ENCODE measurements around the gene FOCAD.

The FOCAD gene

DNA sequence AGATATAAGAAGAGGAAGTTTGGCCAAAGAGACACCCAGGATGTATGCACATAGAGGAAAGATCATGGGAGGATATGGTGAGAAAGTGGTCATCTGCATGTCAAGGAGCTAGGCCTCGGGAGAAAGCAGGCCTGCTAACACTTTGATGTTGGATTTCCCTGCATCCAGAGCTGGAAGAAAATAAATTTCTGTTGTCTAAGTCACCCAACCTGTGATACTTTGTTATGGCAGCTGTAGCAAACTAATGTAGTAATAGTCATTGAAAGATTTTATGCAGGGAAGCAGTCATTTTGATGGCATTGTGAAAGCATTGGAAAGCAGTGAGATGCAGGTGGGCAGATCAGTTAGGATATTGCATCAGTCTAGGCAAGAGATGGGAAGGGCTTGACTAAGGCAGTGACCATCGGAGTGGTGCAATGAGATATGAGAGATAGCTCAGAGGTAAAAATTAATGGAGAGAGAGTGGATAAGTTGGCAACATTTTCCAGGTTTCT is 24.5 kb upstream of the FOCAD start:
- Histone ChIP-seq H3K27ac (ENCODE audit: low read depth, low read length) (no peak overlapping the region), H3K4me1 (ENCODE audit: control insufficient read depth, low read length) (no peaks in the 10 kb centered on the region), H3K4me3 (ENCODE audit: low read length) (no peak overlapping the region), H3K9me2 (replicated peaks; ENCODE audit: control insufficient read depth, low read length) (no peaks in the 10 kb centered on the region), H3K27me3 (ENCODE audit: control insufficient read depth, low read length) (peaks cover 25% of the 10 kb centered on the region), H3K36me3 (ENCODE audit: control insufficient read depth, low read length) (no peaks in the 10 kb centered on the region), H3K9me3 (ENCODE audit: control insufficient read depth, insufficient read depth, low read length) (no peaks in the 10 kb centered on the region), H3K79me2 (ENCODE audit: control insufficient read depth, low read length) (no peaks in the 10 kb centered on the region), H3F3A (ENCODE audit: control insufficient read depth, insufficient read depth) (no peaks in the 10 kb centered on the region), H4K20me1 (ENCODE audit: control insufficient read depth, insufficient read depth, low read depth, low read length) (no peaks in the 10 kb centered on the region), H3K4me2 (ENCODE audit: low read length) (no peak overlapping the region)
- TF ChIP-seq CTCF (IDR thresholded peaks at IDR 0.05; ENCODE audit: low read depth, low read length, poor library complexity, severe bottlenecking), result no peak
- no peak for TF ChIP-seq EZH2phosphoT487 (IDR thresholded peaks at IDR 0.05; ENCODE audit: borderline replicate concordance, low read length)

DNA sequence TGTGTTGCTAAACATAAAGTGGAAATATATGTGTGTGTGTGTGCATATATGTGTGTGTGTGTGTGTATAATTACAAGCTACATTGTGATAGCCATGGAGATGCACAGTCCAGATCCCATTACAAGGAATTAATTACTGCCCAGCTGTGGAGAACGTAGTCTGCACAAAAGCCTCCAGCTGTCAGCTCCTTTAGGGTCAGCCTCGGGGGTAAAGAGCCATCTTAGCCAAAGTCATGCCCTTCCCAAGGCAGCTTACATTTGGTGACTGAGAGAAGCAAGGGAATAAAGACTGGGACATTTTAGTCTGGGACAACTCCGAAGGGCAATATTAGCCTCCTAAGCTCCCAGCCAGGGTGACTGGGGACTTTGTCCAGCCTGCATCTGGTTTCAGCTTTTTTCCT is 21.9 kb upstream of the FOCAD start:
- Histone ChIP-seq H3K9me2 (replicated peaks; ENCODE audit: control insufficient read depth, low read length) (no peaks in the 10 kb centered on the region), H3K27me3 (ENCODE audit: control insufficient read depth, low read length) (peaks cover 22% of the 10 kb centered on the region), H3K4me1 (ENCODE audit: control insufficient read depth, low read length) (no peaks in the 10 kb centered on the region), H3F3A (ENCODE audit: control insufficient read depth, insufficient read depth) (no peaks in the 10 kb centered on the region), H3K36me3 (ENCODE audit: control insufficient read depth, low read length) (no peaks in the 10 kb centered on the region), H4K20me1 (ENCODE audit: control insufficient read depth, insufficient read depth, low read depth, low read length) (no peaks in the 10 kb centered on the region), H3K4me3 (ENCODE audit: low read length) (no peak overlapping the region), H3K27ac (ENCODE audit: low read depth, low read length) (no peak overlapping the region), H3K9me3 (ENCODE audit: control insufficient read depth, insufficient read depth, low read length) (no peaks in the 10 kb centered on the region), H3K4me2 (ENCODE audit: low read length) (no peak overlapping the region), H3K79me2 (ENCODE audit: control insufficient read depth, low read length) (no peaks in the 10 kb centered on the region)
- TF ChIP-seq EZH2phosphoT487 (IDR thresholded peaks at IDR 0.05; ENCODE audit: borderline replicate concordance, low read length), result no peak
- no peak for TF ChIP-seq CTCF (IDR thresholded peaks at IDR 0.05; ENCODE audit: low read depth, low read length, poor library complexity, severe bottlenecking)

GRCh38 chr9:20663133-20663532 is 20.9 kb upstream of the FOCAD start:
- peaks cover 25% of the 10 kb centered on the region for H3K27me3 ChIP-seq (ENCODE audit: control insufficient read depth, low read length)
- no peaks in the 10 kb centered on the region for H3K9me2 ChIP-seq (replicated peaks; ENCODE audit: control insufficient read depth, low read length)
- H3K4me1 ChIP-seq (ENCODE audit: control insufficient read depth, low read length), result no peaks in the 10 kb centered on the region
- H3K9me3 ChIP-seq (ENCODE audit: control insufficient read depth, insufficient read depth, low read length), result no peaks in the 10 kb centered on the region
- H3F3A ChIP-seq (ENCODE audit: control insufficient read depth, insufficient read depth), result no peaks in the 10 kb centered on the region
- TF ChIP-seq CTCF (IDR thresholded peaks at IDR 0.05; ENCODE audit: low read depth, low read length, poor library complexity, severe bottlenecking), result no peak
- TF ChIP-seq EZH2phosphoT487 (IDR thresholded peaks at IDR 0.05; ENCODE audit: borderline replicate concordance, low read length), result no peak
- no peaks in the 10 kb centered on the region for H3K79me2 ChIP-seq (ENCODE audit: control insufficient read depth, low read length)
- no peak overlapping the region for H3K27ac ChIP-seq (ENCODE audit: low read depth, low read length)
- no peaks in the 10 kb centered on the region for H4K20me1 ChIP-seq (ENCODE audit: control insufficient read depth, insufficient read depth, low read depth, low read length)
- no peak overlapping the region for H3K4me3 ChIP-seq (ENCODE audit: low read length)
- no peaks in the 10 kb centered on the region for H3K36me3 ChIP-seq (ENCODE audit: control insufficient read depth, low read length)
- no peak overlapping the region for H3K4me2 ChIP-seq (ENCODE audit: low read length)

Data from DOHH2 (cell line).